NCI-H1436 treated with DMSO at 0.1 percent for 48 hours (cell line): ENCODE data around the gene NPTX1.

Source experiments
- DNase-seq: peaks from one replicate; lab custom pipeline; 2025; lab: John Stamatoyannopoulos, UW

NPTX1 gene

DNA sequence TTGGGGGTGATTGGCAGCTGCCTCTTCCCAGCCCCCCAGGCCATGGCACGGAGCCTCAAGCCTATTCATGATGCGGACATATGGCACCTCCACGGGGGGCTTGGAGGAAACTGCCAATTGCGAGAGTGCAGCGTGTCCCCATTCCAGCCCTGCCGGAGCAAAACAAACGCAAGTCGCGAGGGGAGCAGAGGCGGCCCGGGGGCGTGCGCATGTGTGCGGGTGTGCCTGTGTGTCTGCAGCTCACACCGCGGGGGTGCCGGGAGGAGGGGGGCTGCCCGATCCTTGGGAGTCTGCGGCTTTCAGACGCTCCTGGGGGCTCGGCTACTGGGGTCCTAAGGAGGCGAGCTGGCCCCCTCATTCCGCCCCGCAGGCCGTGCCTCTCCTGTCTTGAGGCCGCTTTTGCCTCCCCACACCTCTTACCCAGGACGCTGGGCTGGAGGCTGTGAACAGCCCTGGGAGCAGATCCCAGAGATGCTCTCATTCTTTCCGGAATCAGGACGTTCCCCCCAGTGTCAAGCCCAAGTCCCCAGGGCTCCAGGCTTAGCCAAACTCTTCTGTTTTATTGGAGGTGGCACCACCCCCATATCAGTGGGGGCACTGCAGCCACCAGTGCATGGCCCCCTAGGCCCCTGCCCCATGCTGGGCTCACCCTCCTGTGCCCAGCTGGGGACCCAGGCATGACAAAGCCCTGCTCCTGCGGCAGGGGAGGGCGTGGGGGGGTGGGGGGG lies 32.3 kb downstream of the NPTX1 start:
- DNase-seq, result no peak

DNA sequence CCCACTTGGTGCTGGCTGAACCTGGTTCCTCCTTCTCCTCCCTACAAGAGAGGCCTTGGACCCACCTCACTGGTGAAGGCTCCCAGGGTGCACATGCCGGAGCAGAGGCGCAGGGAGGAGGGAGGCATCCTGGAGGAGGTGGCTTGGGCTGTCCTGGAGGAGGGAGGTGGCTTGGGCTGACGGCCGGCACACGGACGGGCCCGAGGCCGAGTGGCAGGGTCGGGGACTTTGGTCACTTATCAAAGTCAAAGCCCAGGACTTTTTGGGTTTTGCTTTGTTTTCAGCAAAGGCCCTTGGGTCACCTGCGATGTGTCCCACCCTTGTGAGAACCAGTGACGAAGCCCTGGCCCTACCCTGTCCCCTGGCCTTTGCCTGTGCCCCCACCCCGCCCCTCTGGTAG lies 32.9 kb downstream of the NPTX1 start:
- no peak for DNase-seq

DNA sequence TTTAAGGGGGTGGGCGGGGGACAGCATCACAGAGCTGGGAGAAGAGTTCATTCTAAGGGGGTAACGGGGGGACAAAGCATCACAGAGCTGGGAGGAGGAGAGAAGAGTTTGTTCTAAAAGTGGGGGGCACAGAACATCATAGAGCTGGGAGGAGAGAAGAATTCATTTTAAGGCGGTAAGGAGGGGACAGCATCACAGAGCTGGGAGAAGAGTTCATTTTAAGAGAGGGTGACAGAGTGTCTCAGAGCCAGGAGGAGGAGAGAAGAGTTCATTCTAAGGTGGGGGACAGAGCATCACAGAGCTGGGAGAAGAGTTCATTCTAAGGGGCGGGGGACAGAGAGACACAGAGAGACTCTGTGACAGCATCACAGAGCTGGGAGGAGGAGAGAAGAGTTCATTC lies 33.6 kb downstream of the NPTX1 start:
- no peak for DNase-seq

DNA sequence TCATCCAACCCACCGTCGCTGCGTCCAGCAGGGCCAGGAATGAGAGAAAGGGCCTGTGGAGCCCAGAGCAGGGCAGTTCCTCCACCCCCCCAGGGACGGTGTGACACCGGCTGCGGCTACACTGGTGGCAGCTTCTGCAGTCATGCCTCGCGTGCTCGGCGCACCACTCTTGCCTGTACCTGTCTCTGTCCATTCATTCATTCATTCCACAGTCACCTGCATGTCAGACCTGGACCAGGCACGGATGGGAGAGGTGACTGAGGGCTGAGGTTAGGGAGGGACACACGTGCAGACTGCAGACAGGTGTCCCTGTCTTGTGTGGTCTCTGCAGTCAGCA lies 34.1 kb downstream of the NPTX1 start:
- DNase-seq, result no peak

DNA sequence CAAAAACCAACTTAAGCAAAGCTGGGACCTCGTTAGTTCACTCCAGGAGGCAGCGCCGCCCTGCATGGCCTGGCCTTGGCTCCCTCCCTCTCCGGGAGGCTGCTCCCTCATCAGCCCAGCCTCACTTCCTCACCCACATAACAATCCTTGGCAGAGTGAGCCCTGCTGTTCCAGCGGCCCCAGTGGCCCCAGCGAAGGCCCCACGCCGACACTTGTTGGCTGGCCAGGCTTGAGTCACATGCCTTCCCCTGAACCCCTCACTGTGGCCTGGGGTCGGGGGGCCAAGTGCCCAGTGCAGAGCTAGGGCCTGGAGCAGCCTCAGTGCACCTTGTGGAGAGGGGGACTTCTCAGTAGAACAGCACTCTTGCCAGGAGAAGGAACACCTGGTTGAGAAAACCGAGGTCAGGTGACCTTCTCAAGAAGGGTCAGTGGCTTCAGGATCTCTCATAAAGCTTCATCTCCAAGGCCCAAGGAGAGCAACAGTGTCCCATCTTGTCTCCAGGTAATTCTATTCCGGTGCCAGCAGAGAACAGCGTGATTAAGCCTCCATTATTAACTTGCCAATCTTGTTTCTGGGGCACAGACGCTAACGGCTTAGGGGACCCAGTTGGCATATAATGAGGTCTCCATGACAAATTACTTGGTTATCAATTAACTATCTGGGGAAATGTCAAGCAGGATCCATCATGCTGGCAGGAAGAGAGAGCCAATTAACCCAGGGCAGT lies 34.6 kb downstream of the NPTX1 start:
- no peak for DNase-seq

DNA sequence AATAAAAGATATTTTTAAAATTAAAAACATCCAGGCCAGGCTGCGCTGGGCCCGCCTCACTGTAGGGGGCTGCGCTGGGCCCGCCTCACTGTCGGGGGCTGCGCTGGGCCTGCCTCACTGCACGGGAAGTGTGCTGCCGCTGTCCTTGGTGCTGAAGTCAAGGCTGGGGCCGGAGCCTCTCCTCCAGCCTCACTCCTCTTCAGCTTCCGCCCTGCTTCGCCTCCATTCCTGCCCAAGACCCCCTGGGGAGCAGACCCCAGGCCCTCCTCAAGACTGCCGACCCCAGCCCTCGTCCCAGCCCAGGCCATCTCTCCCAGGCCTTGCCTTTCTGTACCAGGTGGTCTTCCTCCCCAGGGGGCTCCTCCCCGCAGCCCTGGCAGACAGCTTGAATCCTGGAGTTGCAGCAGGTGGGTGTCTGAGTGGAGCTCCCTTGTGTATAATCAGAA lies 35.3 kb downstream of the NPTX1 start:
- DNase-seq, result no peak

DNA sequence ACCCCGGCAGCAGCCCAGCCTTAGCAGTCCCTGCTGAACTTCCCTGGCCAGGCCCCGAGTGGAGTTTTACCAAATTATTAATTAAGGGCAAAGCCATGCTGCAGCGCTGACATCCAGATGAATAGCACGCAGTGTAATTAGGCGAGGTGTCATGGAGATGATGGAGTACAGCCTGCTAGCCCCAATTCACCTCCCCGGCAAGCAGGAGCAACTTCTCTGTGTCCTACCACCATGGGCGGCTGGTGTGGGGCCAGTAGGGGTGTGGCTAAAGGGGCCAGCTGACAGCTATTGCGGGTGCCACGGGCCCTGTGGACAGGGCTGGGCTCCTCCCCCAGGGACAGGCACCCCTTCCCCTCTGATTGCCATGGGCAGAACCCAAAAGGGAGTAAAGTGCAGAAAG lies 36.9 kb downstream of the NPTX1 start:
- no peak for DNase-seq

DNA sequence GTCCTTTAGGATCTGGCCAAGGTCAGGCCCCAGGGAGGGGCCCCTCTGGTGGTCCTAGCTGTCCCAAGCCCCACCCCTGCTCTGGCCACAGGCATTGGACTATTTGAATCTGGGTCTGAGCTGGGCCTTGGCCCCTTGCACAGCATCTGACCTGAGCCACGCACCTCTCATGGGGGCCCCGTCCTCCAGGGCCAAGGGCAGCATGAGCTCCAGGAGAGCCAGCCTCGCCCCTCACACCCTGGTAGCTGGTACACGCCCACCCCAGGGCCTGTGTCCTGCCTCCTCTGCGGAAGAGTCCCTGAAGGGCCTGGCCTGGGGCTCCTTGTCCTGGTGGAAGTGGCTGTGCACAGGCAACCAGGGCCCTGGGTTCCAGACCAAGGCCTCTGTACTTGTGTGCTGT lies 37.6 kb downstream of the NPTX1 start:
- DNase-seq, result no peak

DNA sequence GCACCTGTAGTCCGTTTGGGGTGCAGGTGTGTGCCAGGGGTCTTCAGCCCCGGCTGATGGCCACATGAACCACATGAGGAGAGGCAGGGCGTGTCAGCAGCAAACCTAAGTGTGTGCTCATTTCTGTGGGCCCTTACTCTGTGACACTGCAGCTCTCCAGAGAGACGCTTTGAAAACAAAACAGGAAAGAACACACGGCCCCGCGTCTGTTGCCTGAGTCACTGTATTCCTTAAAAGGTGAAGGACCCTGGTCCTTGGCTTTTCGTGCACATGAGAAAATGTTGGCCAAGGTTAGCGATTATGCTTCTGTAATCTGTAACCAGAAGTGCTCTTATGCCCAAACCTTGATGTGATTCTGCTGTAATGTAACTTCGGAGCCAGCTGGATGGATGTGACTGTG lies 38.9 kb downstream of the NPTX1 start:
- no peak for DNase-seq

DNA sequence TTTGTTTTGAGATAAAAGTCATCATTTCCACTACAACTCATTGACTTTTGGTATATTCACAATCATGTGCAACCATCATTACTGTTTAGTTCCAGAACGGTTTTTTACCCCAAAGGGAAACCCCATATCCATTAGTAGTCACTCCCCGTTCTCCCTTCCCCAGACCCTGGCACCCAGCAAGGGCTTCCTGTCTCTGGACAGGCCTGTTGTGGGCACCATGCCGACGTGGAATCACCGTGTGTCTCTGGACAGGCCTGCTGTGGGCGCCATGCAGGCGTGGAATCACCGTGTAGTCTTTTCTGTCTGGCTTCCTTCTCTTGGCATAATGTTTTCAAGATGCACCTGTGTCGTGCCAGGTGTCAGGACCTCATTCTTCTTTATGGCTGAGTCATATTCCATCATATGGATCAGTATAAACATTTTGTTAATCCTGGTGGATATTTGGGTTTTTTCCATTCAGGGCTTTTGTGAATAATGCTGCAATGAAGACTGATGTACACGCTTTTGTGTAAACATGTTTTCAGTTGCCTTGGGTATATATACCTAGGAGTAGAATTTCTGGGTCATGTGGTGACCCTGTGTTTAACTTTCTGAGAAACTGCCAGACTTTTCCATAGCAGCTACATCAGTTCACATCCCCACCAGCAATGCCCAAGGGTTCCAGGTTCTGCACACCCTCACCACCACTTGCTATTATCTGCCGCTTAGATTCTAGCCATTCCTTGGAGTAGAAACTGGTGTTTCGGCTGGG lies 42.3 kb downstream of the NPTX1 start:
- DNase-seq, result no peak

DNA sequence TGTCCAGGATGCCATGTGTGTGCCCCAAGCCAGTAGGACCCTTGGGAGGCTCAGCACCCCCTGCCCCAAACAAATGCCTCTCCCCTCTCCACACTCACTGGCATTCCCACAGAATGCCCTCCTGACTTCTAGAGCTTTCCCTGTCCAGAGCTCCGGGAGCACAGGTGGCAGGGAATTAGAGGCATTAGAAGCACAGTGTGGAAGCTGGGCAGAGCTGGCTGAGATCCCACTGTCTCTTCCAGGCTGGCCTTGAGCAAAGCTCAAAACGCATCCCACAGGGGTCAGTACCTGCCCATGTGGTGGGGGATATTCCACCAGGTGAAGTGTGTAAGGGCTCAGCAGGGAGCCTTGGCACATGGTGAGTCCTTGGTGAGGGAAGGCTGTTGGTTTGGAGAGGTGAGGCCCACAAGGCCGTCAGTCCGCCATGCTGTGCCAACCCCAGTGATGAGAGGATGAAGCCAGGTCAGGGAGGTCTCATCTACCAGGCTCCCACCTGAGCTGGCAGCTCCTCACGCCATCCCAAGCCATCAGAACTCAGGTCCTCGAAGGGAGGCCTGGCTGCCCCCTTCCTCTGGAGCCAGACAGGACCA lies 43.4 kb downstream of the NPTX1 start:
- no peak for DNase-seq

DNA sequence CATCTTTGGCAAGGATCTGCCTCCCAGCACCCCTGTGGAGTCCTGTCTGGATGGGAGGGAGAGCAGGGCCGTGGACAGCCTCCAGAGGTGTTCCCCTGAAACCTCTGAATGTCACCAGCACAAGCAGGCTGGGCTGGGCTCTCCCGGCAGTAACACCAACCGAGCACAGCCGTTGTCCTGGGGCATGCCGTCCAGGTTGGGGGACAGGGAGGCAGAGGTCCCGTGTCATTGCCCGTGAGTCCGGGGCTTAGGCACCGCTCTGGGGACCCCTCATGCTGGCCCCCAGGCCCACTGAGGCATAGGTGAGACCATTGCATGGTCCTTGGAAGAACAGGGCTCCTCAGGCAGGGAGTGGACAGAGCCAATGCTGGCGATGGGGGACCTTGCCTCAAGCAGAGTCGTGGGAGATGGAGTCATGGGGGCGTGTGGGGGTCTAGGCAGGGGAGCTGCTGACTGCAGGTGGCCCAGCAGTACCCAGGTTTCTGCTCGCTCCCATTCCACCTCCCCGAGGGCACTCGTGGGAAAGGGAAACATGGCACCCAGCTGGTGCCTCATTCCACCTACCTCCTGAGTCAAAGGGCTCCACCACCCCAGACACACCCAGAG lies 44.0 kb downstream of the NPTX1 start:
- no peak for DNase-seq

DNA sequence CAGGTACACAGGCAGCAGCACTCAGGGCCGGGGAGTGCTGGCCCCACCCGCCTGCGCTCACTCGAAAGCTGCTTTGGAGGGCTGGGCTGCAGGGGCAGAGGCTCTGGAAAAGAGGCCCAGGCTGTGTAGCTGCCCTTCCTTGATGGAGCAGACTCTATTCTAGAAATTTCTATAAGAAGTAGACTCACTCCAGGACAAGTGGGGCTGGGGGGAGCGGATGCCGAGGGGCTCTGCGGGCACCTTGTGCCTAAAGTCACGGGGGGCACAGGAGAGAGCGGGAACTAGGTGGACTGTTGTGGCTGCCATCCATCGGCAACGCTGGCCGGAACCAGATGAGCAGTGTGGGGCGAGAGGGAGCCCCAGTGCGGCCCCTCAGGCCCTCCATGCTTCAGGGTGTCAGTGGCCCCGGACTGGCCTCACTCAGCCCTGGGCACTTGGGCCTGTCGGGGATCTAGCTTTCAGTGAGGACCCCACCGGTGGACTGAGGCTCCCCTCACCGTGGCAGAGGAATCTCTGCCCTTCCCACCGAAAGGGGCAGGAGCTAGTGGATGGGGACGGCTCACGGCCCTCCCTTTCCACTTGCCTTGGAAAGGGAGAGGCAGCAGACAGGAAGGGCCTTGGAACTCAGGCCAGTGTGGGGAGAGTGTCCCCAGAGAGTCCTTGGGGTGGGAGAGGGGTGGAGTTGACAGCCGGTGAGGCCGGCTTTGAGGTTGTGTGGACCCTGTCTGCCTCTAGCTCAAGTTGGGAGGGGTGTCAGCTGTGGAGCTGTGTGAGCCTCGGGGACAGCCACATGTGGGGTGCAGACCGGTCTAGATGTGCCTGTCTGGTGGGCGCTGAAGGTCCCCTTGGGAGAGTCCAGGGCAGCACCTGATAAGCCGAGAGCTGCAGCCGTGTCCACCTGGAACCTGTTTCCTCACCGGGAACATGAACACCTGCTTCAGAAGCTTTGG lies 44.9 kb downstream of the NPTX1 start:
- DNase-seq, result no peak

DNA sequence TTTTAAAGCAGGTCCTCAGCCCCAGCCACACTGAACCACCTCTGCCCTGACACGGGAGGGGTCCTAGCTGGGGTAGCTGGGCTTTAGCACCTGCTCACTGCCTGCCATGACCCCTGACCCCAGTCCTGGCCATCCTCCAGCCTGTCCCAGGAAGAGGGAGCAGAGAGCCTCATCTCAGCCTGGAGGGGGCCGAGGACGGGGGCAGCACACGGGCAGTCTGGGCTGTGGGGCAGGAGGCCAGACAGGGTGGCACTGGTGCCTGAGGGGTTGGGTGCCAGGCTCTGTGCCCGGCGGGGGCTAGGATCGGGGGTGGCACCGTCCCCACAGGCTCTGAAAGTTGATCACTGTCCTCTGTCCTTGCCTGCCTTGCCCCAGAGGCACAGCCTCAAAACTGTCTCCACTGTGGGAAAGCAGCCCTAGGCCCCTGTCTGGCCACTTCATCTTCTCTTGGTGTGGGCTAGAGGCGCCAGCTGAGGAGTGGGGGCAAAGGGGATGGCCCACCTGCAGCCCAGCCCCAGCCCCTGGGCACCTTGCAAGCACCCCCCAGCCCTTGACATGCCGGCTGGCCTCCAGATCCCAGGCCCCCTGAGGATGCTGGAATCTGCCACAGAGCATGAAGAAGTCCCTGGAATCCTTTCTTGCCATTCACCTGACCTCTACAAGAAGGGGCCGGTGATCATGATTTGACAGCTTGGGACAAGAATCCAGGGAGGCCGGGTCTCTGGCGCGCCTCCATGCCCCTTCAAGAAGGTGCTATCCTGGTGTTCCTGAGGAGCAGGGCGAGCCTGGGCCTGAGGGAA lies 45.8 kb downstream of the NPTX1 start:
- DNase-seq, result no peak

DNA sequence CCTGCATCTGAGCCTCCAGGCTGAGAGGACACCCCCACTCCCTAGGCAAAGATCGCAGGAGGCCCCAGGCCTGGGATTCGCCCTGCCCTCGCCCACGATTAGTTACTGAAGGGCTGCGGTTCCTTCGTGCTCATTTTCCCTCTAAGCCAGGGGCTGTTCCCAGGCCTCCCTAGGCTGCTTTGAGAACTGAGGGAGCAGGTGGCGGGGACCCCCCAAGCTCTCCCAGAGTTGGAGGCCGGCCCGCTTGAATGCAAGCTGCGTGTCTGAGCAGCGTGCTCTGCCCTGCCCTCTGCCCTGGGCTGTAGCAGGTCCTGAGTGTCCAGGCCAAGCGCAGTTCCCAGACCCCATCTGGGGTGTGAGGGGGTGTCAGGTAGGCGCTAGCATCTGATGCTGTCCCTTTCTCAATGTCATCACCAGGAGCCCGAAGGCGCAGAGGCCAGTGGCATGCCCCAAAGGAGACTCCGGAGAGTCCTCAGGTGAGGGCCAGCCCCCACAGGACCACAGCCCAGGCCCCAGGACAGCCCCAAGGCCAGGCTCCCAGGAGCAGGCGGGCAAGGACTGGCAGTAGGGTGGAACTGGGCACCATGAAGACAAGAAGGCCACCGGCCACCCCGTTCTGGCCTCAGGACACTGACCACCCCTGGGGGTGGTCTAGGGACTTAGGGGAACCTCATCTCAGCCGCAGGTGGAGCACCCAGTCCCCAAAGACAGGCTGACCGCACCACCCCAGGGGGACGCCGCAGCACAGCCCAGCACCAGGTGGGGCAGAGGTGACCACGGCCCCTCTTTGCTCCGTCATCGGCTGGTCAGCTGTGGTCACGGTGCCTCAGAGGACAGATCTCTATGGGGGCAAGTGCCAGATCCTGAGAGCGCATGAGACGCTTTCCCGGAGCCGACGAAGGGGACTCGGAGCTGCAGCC lies 46.8 kb downstream of the NPTX1 start:
- no peak for DNase-seq

DNA sequence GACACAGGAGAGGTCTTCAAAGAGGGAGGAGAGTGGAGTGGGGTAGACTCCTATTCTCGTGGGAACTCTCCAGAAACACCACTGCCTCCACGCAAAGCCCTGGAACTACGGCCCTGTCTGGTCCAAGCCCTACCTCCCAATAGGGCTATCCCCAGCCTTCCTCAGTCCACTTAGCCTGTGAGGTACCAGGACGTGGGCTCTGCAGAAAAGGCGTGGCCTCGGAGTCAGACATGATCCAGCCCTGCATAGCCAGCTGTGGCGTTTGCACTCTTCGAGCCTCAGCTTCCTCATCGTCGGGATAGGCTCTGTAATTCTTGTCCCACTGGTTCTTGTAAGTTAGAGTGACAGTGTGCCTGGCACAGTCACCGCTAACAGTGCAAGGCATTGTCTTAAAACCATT lies 47.6 kb downstream of the NPTX1 start:
- no peak for DNase-seq

DNA sequence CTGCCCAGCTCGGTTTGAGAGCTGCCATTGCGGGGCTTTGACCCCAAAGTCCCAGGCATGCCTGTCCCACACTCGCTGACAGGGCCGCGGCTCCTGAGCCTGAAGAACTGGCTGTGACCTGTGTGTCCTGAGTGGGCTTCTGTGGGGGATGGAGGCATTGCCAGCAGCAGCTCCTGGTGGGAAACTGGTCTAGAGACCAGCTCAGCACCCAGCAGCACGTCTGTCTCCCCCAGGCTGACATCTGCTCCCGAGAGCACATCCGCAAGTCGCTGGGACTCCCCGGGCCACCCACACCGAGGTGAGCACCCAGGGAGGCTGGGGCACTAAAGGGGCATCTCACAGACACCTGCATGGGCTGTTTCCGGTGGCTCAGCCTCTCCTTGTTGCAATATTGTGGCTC lies 48.0 kb downstream of the NPTX1 start:
- DNase-seq, result no peak

DNA sequence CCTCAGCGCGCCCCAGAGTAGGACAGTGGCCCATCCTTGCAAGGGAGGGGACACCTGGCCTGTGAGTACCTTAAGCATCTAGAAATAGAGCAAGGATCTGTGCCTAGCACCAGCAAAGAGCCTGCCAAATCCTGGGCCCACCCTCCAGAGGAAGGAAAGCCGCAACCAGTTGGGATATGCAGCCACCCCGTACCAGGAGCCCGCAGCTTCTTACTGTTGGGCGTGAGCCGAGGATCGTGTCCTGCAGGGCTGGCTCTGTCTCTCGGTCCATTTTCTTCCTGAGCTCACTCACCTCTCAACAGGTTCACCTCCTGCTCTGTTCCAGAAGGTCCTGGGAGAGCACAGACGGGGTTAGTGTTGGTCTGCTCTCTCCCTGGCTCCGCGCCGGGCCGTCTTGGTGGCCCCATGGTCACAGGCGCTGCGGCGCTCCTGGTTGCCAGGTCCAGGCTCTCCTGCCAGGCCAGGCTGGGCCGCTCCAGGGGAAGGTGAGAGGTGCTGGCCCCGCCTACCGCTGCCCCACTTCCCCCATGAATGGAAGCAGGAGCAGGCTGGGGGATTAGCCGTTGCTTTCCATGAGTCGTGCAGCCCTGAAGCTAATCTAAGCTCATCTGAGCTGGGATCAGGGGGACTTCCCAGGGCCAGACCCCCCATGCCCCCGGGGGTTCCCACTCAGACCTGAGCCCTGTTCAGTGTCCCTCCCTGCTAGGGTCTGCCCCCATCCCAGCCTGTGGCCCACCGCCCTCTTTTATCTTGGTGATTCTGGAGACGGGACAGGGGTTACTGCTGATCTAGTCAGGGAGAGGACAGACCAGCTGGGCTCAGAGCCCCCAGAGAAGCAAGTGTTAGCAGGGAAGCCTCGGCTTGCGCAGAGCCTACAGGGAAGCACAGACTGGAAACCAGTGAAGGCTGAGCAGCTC lies 48.8 kb downstream of the NPTX1 start:
- no peak for DNase-seq
